GM10266 (cell line): ENCODE measurements around the gene MTA3.

Experiments used
- DNase-seq: peaks from one replicate; pipeline ENCODE4 v3.0.0; 2012; ENCODE audit errors: extremely low spot score
- TF ChIP-seq, protein P1 (sequence below): IDR thresholded peaks from 2 replicates; pipeline ENCODE4 v1.5.1; 2012; ENCODE audit warnings: mild to moderate bottlenecking, low read depth; ENCODE audit not compliant: control insufficient read depth, insufficient read depth; ENCODE audit errors: missing control alignments

The MTA3 gene

DNA sequence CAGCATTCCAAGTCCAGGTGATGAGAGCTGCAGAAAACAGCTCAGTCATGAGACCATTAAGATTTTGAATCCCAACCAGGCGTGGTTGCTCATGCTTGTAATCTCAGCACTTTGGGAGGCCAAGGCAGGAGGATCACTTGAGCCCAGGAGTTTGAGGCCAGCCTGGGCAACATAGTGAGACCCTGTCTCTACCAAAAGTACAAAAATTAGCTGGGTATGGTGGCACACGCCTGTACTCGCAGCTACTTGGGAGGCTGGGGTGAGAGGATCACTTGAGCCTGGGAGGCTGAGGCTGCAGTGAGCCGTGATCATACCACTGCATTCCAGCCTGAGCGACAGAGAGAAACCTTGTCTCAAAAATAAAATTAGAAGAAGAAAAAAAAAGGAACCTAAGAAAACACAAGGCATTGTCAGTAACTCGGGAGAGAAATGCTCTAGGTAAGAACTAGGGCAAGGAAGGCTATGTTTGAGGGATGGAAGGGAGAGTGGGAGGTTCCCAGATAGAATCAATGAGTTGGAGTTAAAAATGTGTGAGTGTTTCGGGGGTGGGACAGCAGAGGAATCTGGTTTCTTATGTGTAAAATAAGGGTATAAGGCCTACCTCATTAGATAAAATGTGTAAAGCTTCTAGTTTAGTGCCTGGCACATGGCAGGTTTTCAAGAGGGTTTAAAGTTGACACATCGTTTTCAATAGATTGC, 23.3 kb upstream of the MTA3 start:
- TF ChIP-seq, protein P1, sequence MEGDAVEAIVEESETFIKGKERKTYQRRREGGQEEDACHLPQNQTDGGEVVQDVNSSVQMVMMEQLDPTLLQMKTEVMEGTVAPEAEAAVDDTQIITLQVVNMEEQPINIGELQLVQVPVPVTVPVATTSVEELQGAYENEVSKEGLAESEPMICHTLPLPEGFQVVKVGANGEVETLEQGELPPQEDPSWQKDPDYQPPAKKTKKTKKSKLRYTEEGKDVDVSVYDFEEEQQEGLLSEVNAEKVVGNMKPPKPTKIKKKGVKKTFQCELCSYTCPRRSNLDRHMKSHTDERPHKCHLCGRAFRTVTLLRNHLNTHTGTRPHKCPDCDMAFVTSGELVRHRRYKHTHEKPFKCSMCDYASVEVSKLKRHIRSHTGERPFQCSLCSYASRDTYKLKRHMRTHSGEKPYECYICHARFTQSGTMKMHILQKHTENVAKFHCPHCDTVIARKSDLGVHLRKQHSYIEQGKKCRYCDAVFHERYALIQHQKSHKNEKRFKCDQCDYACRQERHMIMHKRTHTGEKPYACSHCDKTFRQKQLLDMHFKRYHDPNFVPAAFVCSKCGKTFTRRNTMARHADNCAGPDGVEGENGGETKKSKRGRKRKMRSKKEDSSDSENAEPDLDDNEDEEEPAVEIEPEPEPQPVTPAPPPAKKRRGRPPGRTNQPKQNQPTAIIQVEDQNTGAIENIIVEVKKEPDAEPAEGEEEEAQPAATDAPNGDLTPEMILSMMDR = no peak
- DNase-seq = no peak

DNA sequence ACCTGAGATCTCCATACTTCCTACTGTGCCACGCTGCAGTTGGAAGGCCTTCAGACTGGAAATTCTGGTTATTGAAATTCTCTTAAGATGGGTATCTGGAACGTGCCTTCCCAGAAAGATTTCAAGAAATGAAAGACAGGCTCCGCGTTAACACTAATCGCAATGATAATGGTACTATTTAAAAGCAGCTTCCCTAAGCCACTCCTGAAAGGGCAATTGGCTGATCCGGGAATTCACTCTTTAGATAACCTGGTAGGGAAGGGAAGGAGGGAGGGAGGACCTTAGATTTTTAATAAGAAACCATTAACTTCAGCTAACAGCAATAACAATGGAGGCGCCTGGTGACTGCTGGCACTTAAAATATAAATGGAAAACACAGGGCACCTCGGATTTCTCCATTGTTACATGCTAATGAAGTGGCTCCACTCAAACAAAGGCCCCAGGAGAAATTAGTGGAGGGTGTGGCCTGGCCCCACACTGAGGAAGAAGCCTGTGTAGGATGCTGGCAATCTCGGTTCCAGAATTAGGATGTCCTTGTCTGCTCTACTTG, 22.5 kb upstream of the MTA3 start:
- TF ChIP-seq, protein P1 = no peak
- no peak for DNase-seq

DNA sequence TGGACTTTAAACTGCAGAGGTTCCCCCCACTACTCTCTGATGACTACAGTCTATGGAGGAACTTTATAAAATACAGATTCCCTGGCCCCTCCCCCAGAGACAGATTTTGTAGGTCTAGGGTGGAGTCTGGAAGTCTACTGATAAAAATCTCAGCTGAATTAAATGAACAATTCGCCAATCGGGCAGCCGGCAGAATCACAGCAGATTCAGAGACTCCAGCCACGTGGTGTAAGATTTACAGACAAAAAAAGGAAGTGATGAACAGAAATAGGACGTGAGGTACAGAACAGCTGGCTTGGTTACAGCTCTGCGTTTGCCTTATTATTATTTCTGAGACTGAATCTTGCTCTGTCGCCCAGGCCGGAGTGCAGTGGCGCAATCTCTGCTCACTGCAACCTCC, 21.4 kb upstream of the MTA3 start:
- DNase-seq = no peak

DNA sequence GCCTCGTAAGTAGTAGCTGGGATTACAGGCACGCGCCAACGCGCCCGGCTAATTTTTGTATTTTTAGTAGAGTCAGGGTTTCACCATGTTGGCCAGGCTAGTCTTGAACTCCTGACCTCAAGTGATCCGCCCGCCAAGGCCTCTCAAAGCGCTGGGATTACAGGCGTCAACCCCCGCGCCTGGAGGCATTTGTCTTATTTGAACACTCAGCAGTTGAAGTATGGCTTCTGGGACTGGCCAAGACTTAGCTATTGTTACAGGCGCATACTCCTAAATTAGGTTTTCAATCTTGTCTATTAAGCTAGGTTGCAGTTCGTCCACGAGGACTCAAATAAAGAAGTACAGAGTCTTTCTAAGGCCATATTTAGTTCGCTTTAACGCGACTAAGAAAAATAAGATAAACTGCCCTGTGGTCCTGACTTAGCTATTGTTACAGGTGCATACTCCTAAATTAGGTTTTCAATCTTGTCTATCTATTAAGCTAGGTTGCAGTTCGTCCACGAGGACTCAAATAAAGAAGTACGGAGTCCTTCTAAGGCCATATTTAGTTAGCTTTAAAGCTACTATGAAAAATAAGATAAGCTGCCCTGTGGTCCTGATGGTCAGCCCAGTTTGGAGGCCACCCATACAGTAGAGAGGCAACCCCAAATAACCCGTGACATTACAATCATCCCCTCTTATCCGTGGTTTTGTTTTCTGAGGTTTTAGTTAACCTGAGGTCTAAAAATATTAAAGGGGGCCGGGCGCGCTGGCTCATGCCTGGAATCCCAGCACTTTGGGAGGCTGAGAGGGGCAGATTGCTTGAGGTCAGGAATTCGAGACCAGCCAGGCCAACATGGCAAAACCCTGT, 20.8 kb upstream of the MTA3 start:
- TF ChIP-seq, protein P1 = no peak
- DNase-seq = no peak

More for the DNA sequence above, 21.4 kb upstream of the MTA3 start:
- TF ChIP-seq, protein P1 = no peak

DNA sequence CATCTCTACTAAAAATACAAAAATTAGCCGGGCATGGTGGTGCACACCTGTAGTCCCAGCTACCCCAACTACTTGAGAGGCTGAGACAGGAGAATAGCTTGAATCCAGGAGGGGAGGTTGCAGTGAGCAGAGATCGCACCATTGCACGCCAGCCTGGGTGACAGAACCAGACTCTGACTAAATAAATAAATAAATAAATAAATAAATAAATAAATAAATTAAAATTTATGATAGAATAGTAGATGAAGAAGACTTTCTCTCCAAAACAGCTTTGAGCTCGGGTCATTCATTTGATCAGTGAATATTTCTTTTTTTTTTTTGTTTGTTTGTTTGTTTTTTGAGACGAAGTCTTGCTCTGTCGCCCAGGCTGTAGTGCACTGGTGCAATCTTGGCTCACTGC, 17.6 kb upstream of the MTA3 start:
- TF ChIP-seq, protein P1 = no peak
- no peak for DNase-seq

DNA sequence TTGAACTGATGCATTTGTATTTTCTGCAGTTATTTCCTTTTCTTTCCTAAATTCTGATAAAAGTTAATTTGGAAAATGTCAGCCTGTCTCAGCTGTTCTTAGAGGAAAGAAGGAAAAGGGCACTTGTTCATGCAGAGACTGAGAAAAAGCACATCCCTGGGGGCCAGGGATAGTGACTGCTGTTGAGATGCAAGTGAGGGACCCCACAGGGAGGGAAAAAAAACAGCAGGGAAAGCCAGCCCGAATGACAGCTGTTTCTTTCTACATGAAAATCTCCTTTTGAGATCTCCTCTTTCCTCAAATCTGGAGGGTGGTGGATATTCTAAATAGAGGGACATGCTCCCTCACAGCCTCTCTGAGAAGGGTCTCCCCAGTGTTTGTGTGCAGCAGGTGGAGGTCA, 14.0 kb upstream of the MTA3 start:
- no peak for DNase-seq
- TF ChIP-seq, protein P1 = no peak
